Right renal pelvis (tissue), 4 donors: Measurements from ENCODE around the gene PTPRF. TPM values are rescaled to one million over a fixed set of nuclear protein-coding genes. Genes with fewer than 3 reads are reported as not detected.

ENCODE experiments used
- DNase-seq, 4 donors: peaks; one replicate each; pipeline ENCODE4 v3.0.0-alpha.2; 2013; ENCODE audit warnings: low read depth in 4 of 4, low spot score in 3 of 4, missing footprints in 1 of 4
- polyA plus RNA-seq, 4 donors: library from polyadenylated mRNA; unstranded; fragments of 120-200 nt; gene quantifications; one replicate each; pipeline ENCODE4 v1.2.1, GENCODE V29; 2013; ENCODE audit not compliant: insufficient read length in 4 of 4

The PTPRF gene
- polyA plus RNA-seq, 4 donors: 203 to 222 (median 211) TPM

DNA sequence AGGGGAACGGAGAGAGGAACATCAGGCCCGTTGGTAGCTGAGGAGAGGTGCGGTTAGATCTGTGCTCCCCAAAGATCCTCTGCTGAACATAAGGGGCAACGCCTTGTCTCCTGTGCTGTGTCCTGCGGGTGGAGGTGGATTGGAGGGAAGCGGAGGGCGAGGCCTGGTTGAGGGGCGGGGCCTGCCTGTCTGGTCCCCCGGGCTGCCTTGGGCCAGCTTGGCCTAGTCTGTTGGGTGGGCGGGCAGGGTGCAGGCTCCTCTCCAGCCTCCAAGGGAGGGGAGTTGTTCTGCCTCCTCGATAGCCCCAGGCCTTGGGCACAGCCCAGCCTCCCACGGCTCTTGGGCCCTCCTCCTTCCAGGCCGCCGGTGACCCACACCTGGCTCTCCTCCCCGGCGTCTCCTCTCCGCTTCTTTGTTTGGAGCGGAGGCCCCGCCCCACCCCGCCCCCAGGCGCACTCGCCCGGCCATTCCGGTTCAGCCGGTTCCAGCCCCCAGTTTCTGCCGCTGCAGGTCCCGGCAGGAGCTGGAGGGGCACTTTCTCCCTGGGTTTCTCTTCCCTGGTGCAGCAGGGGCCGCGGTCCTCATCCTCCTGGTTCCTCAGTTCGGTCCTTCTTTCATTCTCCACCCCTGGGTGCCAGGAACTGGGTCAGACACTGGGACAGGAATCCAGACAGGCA, 19.4 kb downstream of the PTPRF start:
- DNase-seq: peak in 1 of 4 donors; percentile 77

DNA sequence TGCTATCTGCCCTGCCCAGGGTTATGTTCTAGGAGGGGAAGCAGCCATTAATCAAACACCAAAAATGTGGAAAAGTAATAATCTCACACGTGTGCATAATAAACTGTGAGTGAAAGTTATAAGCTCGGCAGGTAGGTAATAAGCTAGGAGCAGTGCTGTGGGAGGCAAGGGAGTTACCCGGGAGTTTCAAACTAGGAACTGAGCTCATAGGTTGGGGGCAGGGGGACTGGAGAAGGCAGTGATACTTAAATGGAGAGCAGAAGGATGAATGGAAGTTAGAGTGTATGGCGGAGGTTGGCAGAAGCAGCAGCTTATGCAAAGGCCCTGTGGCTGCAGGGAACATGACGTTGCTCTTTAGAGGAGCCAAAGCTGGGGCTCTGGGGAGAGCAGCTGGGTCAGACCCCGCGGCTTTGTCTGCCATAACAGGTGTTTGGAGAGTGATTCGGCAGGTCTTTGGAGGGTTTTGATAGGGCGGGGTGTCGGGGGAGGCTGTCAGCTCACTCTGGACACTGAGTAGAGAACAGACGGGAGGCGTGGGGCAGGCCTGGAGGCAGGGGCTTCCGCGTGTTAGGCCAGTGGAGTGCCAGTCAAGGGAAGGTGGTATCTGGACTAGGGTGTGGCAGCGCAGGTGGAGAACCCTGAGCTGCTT, 20.0 kb downstream of the PTPRF start:
- no peak for DNase-seq

DNA sequence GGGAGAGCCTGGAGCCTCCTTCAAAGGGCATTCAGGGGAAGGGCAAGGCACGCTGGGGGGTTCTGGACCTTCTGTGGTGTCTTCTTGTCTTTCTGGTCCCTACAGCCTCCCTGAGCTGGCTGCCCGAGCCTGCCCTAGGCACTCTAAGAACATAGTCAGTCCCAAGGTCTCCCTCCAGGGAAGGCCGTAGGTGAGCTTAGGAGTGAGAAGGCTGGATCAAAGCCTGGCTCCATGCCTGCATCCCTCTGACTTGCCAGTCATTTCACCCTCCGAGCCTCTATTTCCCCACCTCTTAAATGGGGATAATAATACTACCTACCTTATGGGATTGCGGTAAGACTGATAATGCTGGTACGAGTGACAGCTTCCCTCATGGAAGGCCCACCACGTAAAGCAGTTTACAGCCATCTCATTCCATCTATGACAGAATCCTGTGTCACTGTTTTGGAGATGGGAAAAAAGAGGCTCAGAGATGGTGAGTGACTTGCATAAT, 20.8 kb downstream of the PTPRF start:
- DNase-seq: no peak

DNA sequence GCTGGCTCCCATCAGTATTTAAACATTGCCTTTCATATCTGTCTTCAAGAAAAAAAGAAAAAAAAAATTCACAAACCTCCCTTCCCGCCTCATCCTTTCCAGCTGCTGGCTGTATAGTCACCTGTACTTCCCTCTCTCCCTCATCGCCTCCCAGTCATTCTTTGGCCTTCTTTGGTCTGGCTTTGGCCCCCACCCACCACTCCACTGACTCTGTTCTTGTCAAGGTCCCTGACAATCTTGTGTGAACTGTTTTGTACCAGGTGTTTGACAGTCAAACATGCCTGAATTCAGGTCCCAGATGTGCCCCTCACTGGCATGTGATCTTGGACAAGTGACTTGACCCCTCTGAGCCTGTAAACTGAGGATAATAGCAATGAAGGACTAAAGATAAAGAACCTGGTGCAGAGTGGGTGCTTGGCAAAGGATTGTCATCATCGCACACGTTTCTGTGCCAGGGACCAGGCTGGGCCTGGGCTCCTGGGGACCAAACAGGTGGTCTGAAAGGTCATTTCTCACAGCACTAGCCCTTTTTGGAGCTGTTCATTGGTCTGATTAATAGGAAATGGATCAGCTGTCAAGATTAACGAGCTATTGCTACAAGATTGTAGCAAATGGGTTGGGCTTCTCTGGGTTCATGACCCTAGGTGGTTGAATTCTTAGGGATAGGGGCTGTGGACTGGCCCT, 21.5 kb downstream of the PTPRF start:
- DNase-seq: no peak

DNA sequence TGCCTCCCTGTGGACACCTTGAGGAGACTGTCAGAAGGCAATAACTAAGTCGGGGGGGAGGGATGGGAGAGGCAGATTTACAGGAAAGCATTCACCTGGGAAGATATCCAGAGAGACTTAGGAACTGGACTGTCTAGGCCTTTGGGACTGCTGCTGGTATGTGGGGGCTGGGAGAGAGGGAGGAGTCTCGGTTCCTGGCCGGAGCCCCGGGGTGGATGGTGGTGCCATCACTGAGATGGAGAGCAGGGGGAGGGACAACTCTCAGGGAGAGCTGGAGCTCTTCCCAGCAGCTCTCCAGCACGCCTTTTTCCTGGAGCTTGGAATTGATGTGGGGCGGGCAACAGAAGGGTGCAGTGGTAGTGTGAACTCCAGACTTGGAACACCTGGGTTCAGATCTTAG, 22.1 kb downstream of the PTPRF start:
- DNase-seq: no peak

DNA sequence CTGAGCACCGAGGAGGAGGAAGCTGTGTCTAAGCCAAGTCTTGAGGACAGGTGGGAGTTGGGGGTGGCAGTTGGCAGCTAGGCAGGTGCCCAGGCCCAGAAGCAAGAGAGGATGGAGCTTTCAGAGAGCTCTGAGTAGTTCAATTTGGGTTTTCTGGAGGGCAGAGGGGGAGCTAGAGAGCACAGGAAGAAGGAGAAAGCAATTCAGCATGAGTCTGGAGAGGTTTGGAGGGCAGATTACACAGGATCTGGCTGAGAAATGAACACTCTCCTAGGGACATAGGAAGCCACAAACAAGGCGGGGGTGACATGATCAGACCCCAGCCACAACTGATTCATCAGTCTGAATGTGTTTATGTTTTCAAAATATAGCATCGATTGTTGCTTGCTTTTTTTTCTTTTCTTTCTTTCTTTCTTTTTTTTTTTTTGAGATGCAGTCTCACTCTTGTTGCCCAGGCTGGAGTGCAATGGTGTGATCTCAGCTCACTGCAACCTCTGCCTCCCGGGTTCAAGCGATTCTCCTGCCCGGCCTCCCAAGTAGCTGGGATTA, 23.8 kb downstream of the PTPRF start:
- no peak for DNase-seq

DNA sequence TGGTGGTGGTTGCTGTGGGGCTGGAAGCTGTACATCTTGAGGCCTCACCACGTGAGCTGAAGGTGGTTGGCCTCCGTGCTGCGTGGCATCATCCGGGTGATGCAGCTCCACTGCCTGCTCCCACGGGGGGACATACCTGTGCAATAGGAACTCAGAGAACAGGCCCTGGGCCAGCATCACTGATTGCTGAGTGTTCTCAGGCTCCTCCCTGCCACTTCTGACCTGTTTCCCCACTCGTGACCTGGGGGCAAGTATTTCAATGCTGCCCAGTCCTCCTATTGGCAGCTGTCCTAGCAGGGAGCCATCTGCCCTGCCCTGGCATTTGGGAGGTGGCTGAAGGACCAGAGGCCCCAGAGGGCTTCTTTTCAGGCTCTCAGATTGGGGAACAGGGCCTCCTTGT, 26.1 kb downstream of the PTPRF start:
- no peak for DNase-seq

DNA sequence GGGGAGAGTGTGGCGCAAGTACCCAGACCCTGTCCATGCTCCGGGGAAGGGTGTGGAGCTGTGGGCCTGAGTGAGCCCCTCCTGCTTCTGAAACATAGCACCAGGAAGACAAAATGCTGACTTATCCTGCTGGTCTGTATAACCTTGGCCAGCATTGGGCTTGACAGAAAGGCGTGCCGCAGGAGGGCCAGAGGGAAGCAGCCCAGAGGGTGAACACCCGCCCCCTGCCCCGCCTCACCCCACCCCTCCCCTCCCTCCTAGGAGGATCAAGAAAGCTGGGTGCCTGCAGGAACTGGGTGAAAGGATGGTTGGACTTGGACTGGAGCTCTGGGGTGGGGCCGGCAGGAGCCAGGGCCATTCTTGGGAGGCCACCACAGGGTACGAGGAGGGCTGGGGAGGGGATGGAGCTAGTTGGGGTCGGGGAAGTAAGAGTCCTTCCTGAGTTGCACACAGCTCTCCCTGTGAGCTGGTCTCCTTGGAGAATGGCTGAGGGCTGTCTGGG, 27.1 kb downstream of the PTPRF start:
- DNase-seq: no peak

DNA sequence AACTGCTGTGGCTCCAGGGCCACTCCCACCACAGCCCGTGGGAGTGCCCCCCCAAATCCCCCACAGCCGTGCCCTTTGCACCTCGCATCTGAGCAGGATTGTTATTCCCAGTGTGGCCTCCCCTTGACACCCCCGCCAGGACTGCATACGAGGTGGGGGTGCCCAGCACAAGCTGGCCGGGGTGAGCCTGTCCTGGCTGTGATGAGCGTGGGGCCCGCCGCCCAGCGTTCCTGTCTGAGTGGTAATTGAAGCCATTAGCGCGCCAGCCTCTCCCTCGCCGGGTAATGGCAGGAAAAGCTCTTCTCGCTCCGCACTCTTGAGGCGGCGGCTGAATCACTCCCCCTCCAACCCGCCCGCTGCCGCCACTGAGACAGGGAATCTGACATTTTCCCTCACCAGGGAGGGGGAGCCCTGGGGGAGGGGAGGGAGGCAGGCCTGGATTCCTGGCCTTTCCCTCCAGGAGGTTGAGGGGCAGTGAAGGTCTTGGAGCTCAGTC, 27.7 kb downstream of the PTPRF start:
- no peak for DNase-seq

DNA sequence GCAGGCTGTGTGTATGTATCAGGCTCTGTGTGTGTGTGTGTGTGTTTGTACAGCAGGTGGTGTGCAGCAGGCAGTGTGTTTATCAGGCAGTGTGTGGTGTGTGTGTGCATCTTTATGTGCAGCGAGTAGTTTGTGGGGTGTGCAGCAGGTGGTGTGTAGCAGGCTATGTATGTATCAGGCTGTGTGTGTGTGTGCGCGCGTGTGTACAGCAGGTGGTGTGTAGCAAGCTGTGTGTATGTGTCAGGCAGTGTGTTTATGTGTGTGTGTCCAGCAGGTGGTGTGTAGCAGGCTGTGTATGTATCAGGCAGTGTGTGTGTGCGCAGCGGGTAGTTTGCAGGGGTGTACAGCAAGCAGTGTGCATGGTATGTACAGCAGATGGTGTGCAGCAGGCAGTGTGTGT, 29.0 kb downstream of the PTPRF start:
- no peak for DNase-seq

DNA sequence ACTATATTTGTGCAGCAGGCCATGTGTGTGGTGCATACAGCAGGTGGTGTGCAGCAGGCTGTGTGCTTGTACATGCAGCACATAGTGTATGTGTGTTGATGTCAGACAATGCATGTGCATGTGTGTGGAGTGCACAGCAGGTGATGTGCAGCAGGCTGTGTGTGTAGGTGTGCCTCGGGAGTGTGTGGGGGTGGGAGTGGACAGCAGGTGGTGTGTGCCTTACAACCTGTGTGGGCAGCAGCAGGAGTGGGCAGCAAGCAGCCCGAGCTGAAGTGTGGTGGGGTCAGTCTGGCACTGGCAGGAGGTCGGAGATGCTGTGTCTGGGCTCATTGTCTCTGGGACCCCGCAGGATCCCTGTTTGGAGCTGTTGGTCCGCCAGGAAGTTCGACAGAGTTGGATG, 29.6 kb downstream of the PTPRF start:
- no peak for DNase-seq

DNA sequence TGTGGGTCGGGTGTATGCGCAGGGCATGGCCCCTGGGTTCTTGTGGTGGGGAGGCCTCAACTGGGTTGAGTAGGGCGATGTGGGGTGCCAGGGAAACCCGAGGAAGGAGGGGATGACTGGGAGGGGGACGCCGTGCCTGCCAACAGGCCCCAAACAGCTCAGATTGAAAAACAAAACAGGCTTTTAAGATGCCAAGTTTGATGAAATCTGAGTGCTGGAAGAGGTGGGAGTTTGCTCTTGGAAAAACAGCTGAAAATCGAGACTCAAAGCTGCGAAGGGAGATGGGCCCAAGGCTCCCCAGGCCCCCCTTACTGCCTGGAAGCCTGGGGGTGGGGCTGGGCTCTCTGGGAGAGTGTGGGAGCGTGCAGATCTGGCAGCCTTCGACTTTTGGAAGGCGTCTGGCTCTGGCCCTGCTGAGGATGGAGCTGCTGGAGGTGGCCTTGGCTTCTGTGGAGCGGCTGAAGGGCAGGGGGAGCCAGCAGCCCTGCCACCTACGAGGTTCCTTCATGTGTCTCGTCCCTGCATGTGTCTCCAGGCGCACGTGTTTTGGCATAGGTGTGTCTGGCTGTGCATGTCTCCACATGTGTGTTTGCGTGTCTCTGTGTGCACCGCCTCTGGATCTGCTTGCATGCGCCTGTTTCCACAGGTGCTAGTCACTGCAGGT, 33.3 kb downstream of the PTPRF start:
- peak in 1 of 4 donors; percentile 74 for DNase-seq

DNA sequence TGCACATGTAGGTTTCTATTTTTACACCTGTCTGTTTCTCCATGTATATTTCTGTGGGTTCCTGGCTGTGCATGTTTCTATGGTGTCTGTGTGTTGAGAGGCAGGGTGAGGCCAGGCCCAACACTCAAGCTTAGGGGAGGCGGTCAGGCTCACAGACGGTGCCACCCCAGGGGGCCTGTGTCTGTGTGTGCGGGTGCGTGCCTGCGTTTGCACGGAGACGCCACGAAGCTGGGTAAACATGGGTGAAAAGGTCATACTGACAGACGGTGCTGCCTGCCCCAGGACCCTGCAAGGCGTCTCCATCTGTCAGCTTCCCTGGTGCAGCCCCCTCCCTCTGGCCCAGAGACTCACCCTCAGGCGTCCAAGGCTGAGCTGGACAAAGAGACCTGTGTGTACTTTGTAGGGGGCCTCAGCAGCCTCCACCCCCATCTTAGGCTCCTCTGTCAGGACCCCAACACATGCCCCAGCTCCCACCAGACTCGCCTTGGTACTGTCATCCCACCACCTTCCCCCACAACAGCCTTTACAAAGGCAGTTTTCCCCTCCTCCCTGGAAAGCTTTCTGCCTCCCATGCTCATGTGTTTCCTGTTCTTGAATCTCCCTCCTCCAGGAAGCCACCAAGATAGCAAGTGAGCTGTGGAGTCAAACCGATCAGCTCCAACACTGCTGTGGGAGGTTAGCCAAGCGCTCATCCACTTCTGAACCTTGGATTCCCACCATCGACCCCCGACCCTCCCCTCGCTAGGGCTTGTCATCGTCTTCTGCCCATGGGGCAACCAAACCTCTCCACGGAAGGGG, 34.1 kb downstream of the PTPRF start:
- DNase-seq: no peak

DNA sequence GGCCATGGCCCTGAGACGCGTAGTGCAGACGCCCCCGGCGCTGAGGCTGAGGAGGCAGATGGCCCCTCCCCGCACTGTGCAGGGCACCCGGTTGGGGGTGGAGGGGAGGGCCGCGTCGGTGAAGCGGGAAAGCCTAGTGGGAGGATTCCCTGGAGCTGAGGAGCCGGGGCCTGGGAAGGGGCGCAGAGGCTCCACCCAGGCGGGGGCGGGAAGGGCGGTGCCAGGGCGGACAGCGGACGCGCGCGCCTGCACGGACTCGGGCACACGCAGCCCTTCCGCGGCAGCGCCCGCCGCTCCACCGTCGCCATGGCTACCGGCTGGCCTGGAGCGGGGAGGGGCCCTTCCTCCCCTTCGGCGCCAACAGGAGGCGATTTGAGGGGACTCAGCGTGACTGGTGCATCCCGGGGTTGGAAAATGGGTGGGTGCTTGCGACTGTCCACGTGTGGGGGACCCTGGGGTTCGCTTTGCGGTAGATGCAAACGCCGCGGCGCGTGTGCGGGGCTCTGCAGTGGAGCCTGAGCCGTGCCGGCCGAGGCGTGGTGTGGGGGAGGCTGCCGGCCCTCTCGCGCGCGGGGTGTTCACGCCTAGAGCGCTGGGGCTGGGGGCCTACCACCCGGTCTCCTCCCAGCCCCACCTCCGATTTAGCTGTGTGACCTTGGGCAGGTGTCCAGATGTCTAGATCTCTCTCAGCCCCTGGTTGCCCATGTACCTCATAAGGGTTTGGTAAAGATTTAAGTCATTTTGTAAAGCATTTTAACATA, 35.1 kb downstream of the PTPRF start:
- DNase-seq: peak in 2 of 4 donors; percentile 46 to 63

DNA sequence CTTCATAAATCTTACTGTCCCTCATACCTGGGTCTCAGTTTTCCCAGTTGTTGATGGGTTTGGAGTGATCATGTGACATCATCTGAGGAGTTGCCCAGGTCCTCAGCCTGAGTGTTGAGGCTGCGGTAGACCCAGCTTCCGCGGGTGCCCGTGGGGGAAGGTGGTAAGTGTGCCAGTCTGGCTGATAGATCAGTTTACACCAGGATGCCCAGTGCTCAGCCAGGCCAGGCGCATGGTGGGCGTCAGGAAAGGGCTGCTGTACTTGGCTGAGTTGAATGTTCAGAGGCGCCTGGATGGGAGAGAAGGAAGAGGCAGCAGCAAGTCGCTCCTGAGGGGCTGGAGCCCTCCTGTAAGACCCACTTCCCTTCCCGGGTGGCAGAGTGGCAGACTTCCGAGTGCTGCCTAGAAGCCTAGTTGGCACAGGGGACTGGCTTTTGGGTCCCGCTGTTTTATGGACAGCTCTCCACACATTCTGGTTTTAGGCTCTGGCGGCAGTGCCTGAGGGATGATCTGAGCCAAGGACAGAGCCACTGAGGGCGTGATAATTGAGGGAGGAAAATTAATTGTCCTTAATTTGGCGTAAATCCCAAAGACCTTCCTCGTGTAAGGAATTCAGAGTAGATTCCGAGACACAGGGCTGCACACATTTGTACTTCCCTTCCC, 35.8 kb downstream of the PTPRF start:
- no peak for DNase-seq

DNA sequence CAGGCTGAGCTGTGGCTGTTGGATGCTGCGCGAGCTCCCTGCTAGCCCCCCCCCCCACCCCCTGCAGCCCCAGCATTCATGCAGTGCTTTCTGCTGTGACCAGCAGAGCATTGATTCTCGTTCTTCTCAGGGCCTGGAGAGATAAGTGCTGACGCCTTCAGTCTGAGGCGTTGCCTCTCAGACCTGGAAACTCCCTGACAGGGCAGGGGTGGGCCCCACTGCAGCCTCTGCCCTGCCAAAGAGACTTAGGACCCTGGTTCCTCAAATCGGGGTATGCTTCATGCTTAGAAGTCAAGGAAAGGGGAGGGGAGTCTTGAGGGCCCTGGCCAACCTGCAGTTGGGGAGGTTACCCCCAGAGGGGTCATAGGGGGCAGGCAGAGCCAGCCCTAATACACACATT, 38.5 kb downstream of the PTPRF start:
- DNase-seq: no peak

DNA sequence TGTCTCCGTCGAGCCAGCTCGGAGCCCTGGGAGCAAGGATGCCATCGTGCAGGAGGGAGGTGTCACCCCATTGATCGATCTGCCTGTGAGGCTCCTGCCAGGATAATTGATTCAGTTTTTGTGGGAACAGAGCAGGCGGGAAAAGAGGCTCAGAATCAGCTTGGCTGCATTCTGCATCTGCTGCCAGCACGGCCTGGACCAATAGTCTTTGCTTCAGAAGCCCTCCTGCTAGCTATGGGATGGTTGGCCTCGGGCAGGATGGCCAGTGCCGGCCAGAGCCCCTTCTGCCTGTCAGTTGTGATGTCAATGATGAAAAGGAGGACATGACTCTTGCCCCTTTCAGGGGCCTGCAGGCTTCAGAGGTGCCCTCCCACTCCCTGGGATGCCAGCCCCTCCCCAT, 39.6 kb downstream of the PTPRF start:
- DNase-seq: no peak

DNA sequence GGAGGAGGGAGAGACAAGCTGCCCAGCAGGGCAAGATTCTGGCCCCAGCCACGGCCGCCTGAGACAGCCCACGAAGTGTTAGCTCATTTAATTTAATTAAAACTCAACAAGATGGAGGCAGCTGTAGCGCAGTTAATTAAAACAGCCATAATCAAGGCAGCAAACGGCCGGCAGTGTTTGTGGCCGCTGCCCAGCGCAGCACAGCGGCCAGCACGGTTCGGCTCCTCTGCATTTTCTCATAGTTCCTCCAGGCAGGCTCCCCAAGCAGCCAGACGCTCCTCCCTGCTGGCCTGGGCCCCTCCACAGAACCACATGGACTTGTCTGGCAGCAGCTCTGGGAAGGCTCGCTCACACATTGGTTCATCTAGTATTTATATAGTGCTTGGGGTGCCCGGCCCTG, 40.0 kb downstream of the PTPRF start:
- no peak for DNase-seq

DNA sequence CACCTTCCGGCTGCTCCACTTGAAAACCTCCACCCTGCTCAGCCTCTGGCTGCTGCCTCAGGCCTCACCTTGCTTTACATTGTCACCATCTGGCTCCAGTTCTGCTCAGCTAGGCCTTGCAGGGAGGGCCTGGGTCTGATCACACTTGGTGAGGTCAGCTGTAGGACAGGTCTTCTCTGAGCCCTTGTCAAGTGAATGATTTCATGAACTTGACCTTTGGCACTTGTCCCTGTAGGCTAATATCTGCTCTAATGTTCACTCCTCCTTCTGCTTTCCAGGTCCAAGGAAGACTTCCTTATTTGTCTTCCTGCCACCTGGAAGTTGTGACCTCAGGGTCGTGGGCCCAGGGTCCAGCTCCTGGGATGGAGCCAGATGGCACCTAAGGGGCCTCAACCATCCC, 41.4 kb downstream of the PTPRF start:
- DNase-seq: no peak
